H9 (cell line): ENCODE measurements around the gene ARHGEF10L. TPM values are rescaled to one million over a fixed set of nuclear protein-coding genes. Genes with fewer than 3 reads are reported as not detected.

Experiments used
- DNase-seq: peaks from one replicate; pipeline ENCODE4 v3.0.0-alpha.2; 2017
- H2AFZ ChIP-seq: one replicate; pipeline ENCODE4 v1.6.1; 2013; ENCODE audit warnings: mild to moderate bottlenecking, low read length, control low read depth, moderate library complexity
- H2AK5ac ChIP-seq: 2 replicates; pipeline ENCODE4 v1.6.1; 2013; ENCODE audit warnings: low read length, control low read depth, mixed read lengths; ENCODE audit not compliant: insufficient read length
- H2BK120ac ChIP-seq: one replicate; pipeline ENCODE4 v1.6.1; 2013; ENCODE audit warnings: low read depth, mild to moderate bottlenecking, low read length, control low read depth, inconsistent platforms; ENCODE audit not compliant: poor library complexity, severe bottlenecking
- H2BK12ac ChIP-seq: 2 replicates; pipeline ENCODE4 v1.6.1; 2013; ENCODE audit warnings: low read length, control low read depth, mixed read lengths, low read depth; ENCODE audit not compliant: insufficient read length
- H2BK15ac ChIP-seq: 2 replicates; pipeline ENCODE4 v1.6.1; 2013; ENCODE audit warnings: low read depth, low read length, control low read depth
- H2BK20ac ChIP-seq: one replicate; pipeline ENCODE4 v1.6.1; 2013; ENCODE audit warnings: low read depth, mild to moderate bottlenecking, low read length, control low read depth, inconsistent platforms; ENCODE audit not compliant: poor library complexity, severe bottlenecking
- H2BK5ac ChIP-seq: 2 replicates; pipeline ENCODE4 v1.6.1; 2013; ENCODE audit warnings: low read length, control low read depth, mixed read lengths; ENCODE audit not compliant: insufficient read length
- H3K14ac ChIP-seq: 2 replicates; pipeline ENCODE4 v1.6.1; 2013; ENCODE audit warnings: low read length, control low read depth; ENCODE audit not compliant: insufficient read depth
- H3K18ac ChIP-seq: 2 replicates; pipeline ENCODE4 v1.6.1; 2013; ENCODE audit warnings: low read depth, mild to moderate bottlenecking, mixed read lengths, low read length, control low read depth; ENCODE audit not compliant: insufficient read length
- H3K23ac ChIP-seq: 2 replicates; pipeline ENCODE4 v1.6.1; 2013; ENCODE audit warnings: low read length, control low read depth, mixed read lengths, low read depth; ENCODE audit not compliant: insufficient read length
- H3K23me2 ChIP-seq: 2 replicates; pipeline ENCODE4 v1.6.1; 2013; ENCODE audit warnings: low read depth, mild to moderate bottlenecking, mixed read lengths, low read length, control low read depth; ENCODE audit not compliant: insufficient read length, poor library complexity, severe bottlenecking
- H3K27ac ChIP-seq: 2 replicates; pipeline ENCODE4 v1.5.1; 2013; ENCODE audit warnings: low read length, control low read depth, mixed read lengths, low read depth; ENCODE audit not compliant: insufficient read length
- H3K27me3 ChIP-seq: 2 replicates; pipeline ENCODE4 v1.6.1; 2013; ENCODE audit warnings: low read length, control low read depth, inconsistent platforms; ENCODE audit not compliant: insufficient read depth
- H3K4ac ChIP-seq: 2 replicates; pipeline ENCODE4 v1.6.1; 2013; ENCODE audit warnings: low read depth, mild to moderate bottlenecking, control low read depth, inconsistent platforms, low read length, moderate library complexity
- H3K4me1 ChIP-seq: 2 replicates; pipeline ENCODE4 v1.6.1; 2013; ENCODE audit warnings: low read length, control low read depth, inconsistent platforms; ENCODE audit not compliant: insufficient read depth
- H3K4me2 ChIP-seq: 2 replicates; pipeline ENCODE4 v1.6.1; 2013; ENCODE audit warnings: low read length, control low read depth, mixed read lengths; ENCODE audit not compliant: insufficient read length, insufficient read depth
- H3K56ac ChIP-seq: 2 replicates; pipeline ENCODE4 v1.6.1; 2013; ENCODE audit warnings: low read depth, mild to moderate bottlenecking, mixed read lengths, low read length, control low read depth; ENCODE audit not compliant: insufficient read length
- H3K79me1 ChIP-seq: 2 replicates; pipeline ENCODE4 v1.6.1; 2013; ENCODE audit warnings: low read depth, mild to moderate bottlenecking, moderate library complexity, low read length, control low read depth, inconsistent platforms; ENCODE audit not compliant: insufficient read depth, poor library complexity, severe bottlenecking
- H3K79me2 ChIP-seq: 2 replicates; pipeline ENCODE4 v1.6.1; 2013; ENCODE audit warnings: low read length, control low read depth, inconsistent platforms; ENCODE audit not compliant: insufficient read depth
- H3K9ac ChIP-seq: 2 replicates; pipeline ENCODE4 v1.6.1; 2013; ENCODE audit warnings: low read length, control low read depth, mixed read lengths; ENCODE audit not compliant: insufficient read length; ENCODE audit errors: extremely low read depth
- H3K9me3 ChIP-seq: one replicate; pipeline ENCODE4 v1.6.1; 2013; ENCODE audit warnings: low read depth, low read length, inconsistent platforms; ENCODE audit not compliant: control insufficient read depth
- H3T11ph ChIP-seq: one replicate; pipeline ENCODE4 v1.6.1; 2013; ENCODE audit warnings: mild to moderate bottlenecking, low read length, control low read depth, inconsistent platforms
- H4K20me1 ChIP-seq: one replicate; pipeline ENCODE4 v1.6.1; 2013; ENCODE audit not compliant: control insufficient read depth, insufficient read length, insufficient read depth
- H4K5ac ChIP-seq: 2 replicates; pipeline ENCODE4 v1.6.1; 2013; ENCODE audit warnings: low read depth, mild to moderate bottlenecking, mixed read lengths, low read length, control low read depth; ENCODE audit not compliant: insufficient read length
- H4K8ac ChIP-seq: replicated peaks from 2 replicates; pipeline ENCODE4 v1.6.1; 2013; ENCODE audit warnings: low read length, control low read depth, mixed read lengths, low read depth; ENCODE audit not compliant: insufficient read length
- H4K91ac ChIP-seq: 2 replicates; pipeline ENCODE4 v1.6.1; 2013; ENCODE audit warnings: low read depth, mild to moderate bottlenecking, moderate library complexity, mixed read lengths, low read length, control low read depth; ENCODE audit not compliant: insufficient read length
- H3K27ac Mint-ChIP-seq, 3 experiments: 2 replicates in 2 of 3; 3 replicates in 1 of 3; pipeline ENCODE4 v1.8.0; 2020 to 2021; ENCODE audit warnings: mixed read lengths in 3 of 3, mild to moderate bottlenecking in 1 of 3, moderate library complexity in 1 of 3
- H3K27me3 Mint-ChIP-seq: 2 replicates; pipeline ENCODE4 v1.8.0; 2021; ENCODE audit warnings: low read depth, mild to moderate bottlenecking, moderate library complexity, mixed read lengths
- H3K36me3 Mint-ChIP-seq, 3 experiments: 2 replicates in 2 of 3; 3 replicates in 1 of 3; pipeline ENCODE4 v1.8.0; 2020 to 2021; ENCODE audit warnings: low read depth in 3 of 3, mixed read lengths in 3 of 3; ENCODE audit not compliant: insufficient read depth in 1 of 3
- H3K4me1 Mint-ChIP-seq, 2 experiments: 2 replicates each; pipeline ENCODE4 v1.8.0; 2020; ENCODE audit warnings: mixed read lengths in 2 of 2
- H3K4me3 Mint-ChIP-seq, 2 experiments: 2 replicates in 1 of 2; 3 replicates in 1 of 2; pipeline ENCODE4 v1.8.0; 2020 to 2021; ENCODE audit warnings: mild to moderate bottlenecking in 2 of 2, mixed read lengths in 2 of 2, moderate library complexity in 1 of 2
- H3K9me3 Mint-ChIP-seq, 2 experiments: 2 replicates in 1 of 2; 3 replicates in 1 of 2; pipeline ENCODE4 v1.8.0; 2020; ENCODE audit warnings: mild to moderate bottlenecking in 2 of 2, mixed read lengths in 2 of 2, moderate library complexity in 1 of 2
- CTCF ChIP-seq: fragments of 200-600 bp; sonication (generic); conservative IDR thresholded peaks from 3 replicates; pipeline ENCODE4 v1.8.0; 2021; ENCODE audit warnings: antibody characterized with exemption, mild to moderate bottlenecking
- WGBS: extraction: QIAGEN DNeasy Blood & Tissue Kit; methylation state at CpG from one replicate; pipeline ENCODE4 v1.1.7; 2013; ENCODE audit warnings: missing lambda C conversion rate, low lambda C conversion rate, mixed read lengths; ENCODE audit not compliant: insufficient read length; ENCODE audit errors: extremely low coverage; 5-methylcytosine and 5-hydroxymethylcytosine counted together
- total RNA-seq: library from RNA; stranded (reverse); gene quantifications from 2 replicates; pipeline ENCODE4 v1.2.1, GENCODE V29; 2021

The ARHGEF10L gene
- total RNA-seq, 1 experiment from 2014 or later, result 20.2 TPM

GRCh38 chr1:17696417-17697301, 157.2 kb downstream of the ARHGEF10L start:
- peak; percentile 79 for DNase-seq
- TF ChIP-seq CTCF, result peak; percentile 63

More at GRCh38 chr1:17696417-17697301, 157.2 kb downstream of the ARHGEF10L start:
- Histone ChIP-seq H3K79me1 (no peaks in the 10 kb centered on the region), H3K9ac (no peak overlapping the region), H3K23me2 (no peaks in the 10 kb centered on the region), H2BK12ac (no peak overlapping the region), H4K91ac (no peak overlapping the region), H2AK5ac (no peak overlapping the region), H3K4ac (no peak overlapping the region), H3K79me2 (no peaks in the 10 kb centered on the region), H3K27ac (no peak overlapping the region), H3K18ac (no peak overlapping the region), H3K9me3 (no peaks in the 10 kb centered on the region), H3K56ac (no peak overlapping the region), H3K23ac (no peak overlapping the region), H3K14ac (no peak overlapping the region), H2BK15ac (no peak overlapping the region), H2BK20ac (no peak overlapping the region), H2BK5ac (no peak overlapping the region), H2BK120ac (no peak overlapping the region), H4K20me1 (no peaks in the 10 kb centered on the region), H3K4me1 (no peaks in the 10 kb centered on the region), H4K5ac (no peak overlapping the region), H3K27me3 (no peaks in the 10 kb centered on the region), H2AFZ (no peak overlapping the region), H4K8ac (no peak overlapping the region), H3K4me2 (no peak overlapping the region), H3T11ph (no peak overlapping the region)
- Mint-ChIP-seq H3K36me3 (peaks cover 0 to 16% (median 14%) of the 10 kb centered on the region in 3 experiments; a peak in 5 of 7 replicates), H3K4me1 (peaks cover 21 to 27% of the 10 kb centered on the region in 2 experiments), H3K4me3 (no peak overlapping the region), H3K27me3 (no peaks in the 10 kb centered on the region; the same call in 1 of the 2 replicates), H3K27ac (peak overlapping the region; percentile 79 to 93 (median 92); a peak in 5 of 7 replicates), H3K9me3 (no peaks in the 10 kb centered on the region)
- WGBS, result no CpG with 5 or more reads among the region's 42 CpGs
